ENCODE measurements around the gene CAPN14. TPM values are rescaled to one million over a fixed set of nuclear protein-coding genes. Genes with fewer than 3 reads are reported as not detected.

Gene CAPN14
- polyA plus RNA-seq (2012; ENCODE audit: missing spikeins): 0.91 TPM

GRCh38 chr2:31217465-31218200 lies at the start of gene CAPN14:
TSS of gene CAPN14 (minus strand) at chr2:31217515. CDS start at chr2:31205447, 12,068 bp downstream.
- DNase-seq (ENCODE audit: insufficient read length) (no peak), FAIRE-seq (peak; percentile 81)
- no peak for TF ChIP-seq TAF1 (IDR thresholded peaks at IDR 0.05; ENCODE audit: borderline replicate concordance, low read depth, low read length)
- TF ChIP-seq POLR2A (IDR thresholded peaks at IDR 0.05; ENCODE audit: low read depth, low read length): no peak
- no peak for TF ChIP-seq POLR2AphosphoS5 (IDR thresholded peaks at IDR 0.05; ENCODE audit: low read depth, low read length)

- no peak for DNase-seq (ENCODE audit: insufficient read length)
- TF ChIP-seq TAF1 (IDR thresholded peaks at IDR 0.05; ENCODE audit: borderline replicate concordance, low read depth, low read length): no peak
- TF ChIP-seq POLR2A (IDR thresholded peaks at IDR 0.05; ENCODE audit: low read depth, low read length): no peak
- TF ChIP-seq POLR2AphosphoS5 (IDR thresholded peaks at IDR 0.05; ENCODE audit: low read depth, low read length): no peak
- FAIRE-seq: no peak
These were observed 49.5 kb upstream of the CAPN14 start for GRCh38 chr2:31266804-31267203.

- TF ChIP-seq TAF1 (IDR thresholded peaks at IDR 0.05; ENCODE audit: borderline replicate concordance, low read depth, low read length) (no peak), POLR2AphosphoS5 (IDR thresholded peaks at IDR 0.05; ENCODE audit: low read depth, low read length) (no peak), POLR2A (IDR thresholded peaks at IDR 0.05; ENCODE audit: low read depth, low read length) (no peak)
- no peak for DNase-seq (ENCODE audit: insufficient read length)
- no peak for FAIRE-seq
These were observed 47.9 kb upstream of the CAPN14 start for GRCh38 chr2:31265234-31265633.

- no peak for DNase-seq (ENCODE audit: insufficient read length)
- FAIRE-seq: peak; percentile 66
- no peak for TF ChIP-seq POLR2A (IDR thresholded peaks at IDR 0.05; ENCODE audit: low read depth, low read length)
- no peak for TF ChIP-seq POLR2AphosphoS5 (IDR thresholded peaks at IDR 0.05; ENCODE audit: low read depth, low read length)
- no peak for TF ChIP-seq TAF1 (IDR thresholded peaks at IDR 0.05; ENCODE audit: borderline replicate concordance, low read depth, low read length)
These were observed 46.4 kb upstream of the CAPN14 start for GRCh38 chr2:31263636-31264190.

GRCh38 chr2:31260870-31261269 lies 43.6 kb upstream of the CAPN14 start:
- DNase-seq (ENCODE audit: insufficient read length): no peak
- no peak for FAIRE-seq
- TF ChIP-seq POLR2A (IDR thresholded peaks at IDR 0.05; ENCODE audit: low read depth, low read length): no peak
- no peak for TF ChIP-seq TAF1 (IDR thresholded peaks at IDR 0.05; ENCODE audit: borderline replicate concordance, low read depth, low read length)
- TF ChIP-seq POLR2AphosphoS5 (IDR thresholded peaks at IDR 0.05; ENCODE audit: low read depth, low read length): no peak

GRCh38 chr2:31259075-31259474 lies 41.8 kb upstream of the CAPN14 start:
- TF ChIP-seq POLR2A (IDR thresholded peaks at IDR 0.05; ENCODE audit: low read depth, low read length): no peak
- no peak for TF ChIP-seq TAF1 (IDR thresholded peaks at IDR 0.05; ENCODE audit: borderline replicate concordance, low read depth, low read length)
- no peak for TF ChIP-seq POLR2AphosphoS5 (IDR thresholded peaks at IDR 0.05; ENCODE audit: low read depth, low read length)
- DNase-seq (ENCODE audit: insufficient read length): no peak
- FAIRE-seq: no peak

GRCh38 chr2:31258351-31258750 lies 41.0 kb upstream of the CAPN14 start:
- no peak for TF ChIP-seq POLR2A (IDR thresholded peaks at IDR 0.05; ENCODE audit: low read depth, low read length)
- TF ChIP-seq POLR2AphosphoS5 (IDR thresholded peaks at IDR 0.05; ENCODE audit: low read depth, low read length): no peak
- no peak for TF ChIP-seq TAF1 (IDR thresholded peaks at IDR 0.05; ENCODE audit: borderline replicate concordance, low read depth, low read length)
- DNase-seq (ENCODE audit: insufficient read length): peak; percentile 65
- peak; percentile 95 for FAIRE-seq

- no peak for DNase-seq (ENCODE audit: insufficient read length)
- TF ChIP-seq POLR2A (IDR thresholded peaks at IDR 0.05; ENCODE audit: low read depth, low read length) (no peak), TAF1 (IDR thresholded peaks at IDR 0.05; ENCODE audit: borderline replicate concordance, low read depth, low read length) (no peak), POLR2AphosphoS5 (IDR thresholded peaks at IDR 0.05; ENCODE audit: low read depth, low read length) (no peak)
- no peak for FAIRE-seq
These were observed 39.5 kb upstream of the CAPN14 start for GRCh38 chr2:31256611-31257382.

- FAIRE-seq (peak; percentile 98), DNase-seq (ENCODE audit: insufficient read length) (peak; percentile 43)
- TF ChIP-seq POLR2A (IDR thresholded peaks at IDR 0.05; ENCODE audit: low read depth, low read length): no peak
- no peak for TF ChIP-seq TAF1 (IDR thresholded peaks at IDR 0.05; ENCODE audit: borderline replicate concordance, low read depth, low read length)
- peak; percentile 61; the same call in 1 of the 2 replicates for TF ChIP-seq POLR2AphosphoS5 (IDR thresholded peaks at IDR 0.05; ENCODE audit: low read depth, low read length)
These were observed 38.7 kb upstream of the CAPN14 start for GRCh38 chr2:31255911-31256571.

- FAIRE-seq (peak; percentile 14), DNase-seq (ENCODE audit: insufficient read length) (no peak)
- TF ChIP-seq POLR2AphosphoS5 (IDR thresholded peaks at IDR 0.05; ENCODE audit: low read depth, low read length) (no peak), POLR2A (IDR thresholded peaks at IDR 0.05; ENCODE audit: low read depth, low read length) (no peak), TAF1 (IDR thresholded peaks at IDR 0.05; ENCODE audit: borderline replicate concordance, low read depth, low read length) (no peak)
These were observed 37.2 kb upstream of the CAPN14 start for GRCh38 chr2:31254237-31255203.

All from GM12892 (cell line).